Chondrocyte (in vitro differentiated cells): Measurements from ENCODE around the gene COL19A1. TPM values are rescaled to one million over a fixed set of nuclear protein-coding genes. Genes with fewer than 3 reads are reported as not detected.

ENCODE experiments used
- DNase-seq: peaks from one replicate; pipeline ENCODE4 v3.0.0; 2021; ENCODE audit warnings: mixed read lengths, low spot score
- H3K27ac Mint-ChIP-seq: one replicate; pipeline ENCODE4 v1.8.0; 2021; ENCODE audit warnings: mild to moderate bottlenecking, moderate library complexity, mixed read lengths; ENCODE audit not compliant: unreplicated experiment
- H3K27me3 Mint-ChIP-seq: 2 replicates; pipeline ENCODE4 v1.8.0; 2021; ENCODE audit warnings: low read depth, mixed read lengths
- H3K36me3 Mint-ChIP-seq: 2 replicates; pipeline ENCODE4 v1.8.0; 2021; ENCODE audit warnings: low read depth, mixed read lengths
- H3K4me1 Mint-ChIP-seq: 2 replicates; pipeline ENCODE4 v1.8.0; 2021; ENCODE audit warnings: low read depth, mild to moderate bottlenecking, mixed read lengths
- H3K4me3 Mint-ChIP-seq: one replicate; pipeline ENCODE4 v1.8.0; 2021; ENCODE audit warnings: mild to moderate bottlenecking, moderate library complexity, mixed read lengths; ENCODE audit not compliant: unreplicated experiment
- H3K9me3 Mint-ChIP-seq: 2 replicates; pipeline ENCODE4 v1.8.0; 2021; ENCODE audit warnings: low read depth, mixed read lengths
- total RNA-seq: library from RNA; stranded (reverse); gene quantifications from 3 replicates; pipeline ENCODE4 v1.2.1, GENCODE V29; 2021
- TF ChIP-seq, protein P1 (sequence below): fragments of 200-600 bp; sonication (generic); IDR thresholded peaks from 2 replicates; pipeline ENCODE4 v1.5.0; 2021; ENCODE audit warnings: antibody characterized with exemption, mild to moderate bottlenecking, moderate library complexity

Gene COL19A1
- total RNA-seq, 1 donor from 2014 or later = 2.0 TPM

DNA sequence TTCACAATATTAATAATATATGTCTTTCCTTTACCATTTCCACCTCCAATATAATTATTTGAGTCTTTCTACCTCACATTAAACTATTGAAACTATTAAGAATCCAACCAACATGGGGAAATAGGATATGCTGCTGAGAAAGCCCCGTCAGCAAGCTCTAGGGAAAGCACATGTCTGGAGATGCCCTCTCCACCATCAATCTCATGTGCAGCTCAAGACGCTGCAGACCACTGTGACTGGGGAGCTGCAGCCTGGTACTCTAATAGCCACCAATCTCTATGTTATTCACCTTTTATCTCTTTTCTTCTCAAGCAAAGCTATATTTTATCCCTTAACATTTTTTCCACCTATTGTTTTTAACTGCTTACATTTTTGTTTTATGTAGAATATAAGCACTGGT lies 386.2 kb downstream of the COL19A1 start:
- peaks cover 15% of the 10 kb centered on the region for H3K27me3 Mint-ChIP-seq
- no peak overlapping the region for H3K4me3 Mint-ChIP-seq
- H3K36me3 Mint-ChIP-seq = no peaks in the 10 kb centered on the region
- DNase-seq = no peak
- TF ChIP-seq, protein P1, sequence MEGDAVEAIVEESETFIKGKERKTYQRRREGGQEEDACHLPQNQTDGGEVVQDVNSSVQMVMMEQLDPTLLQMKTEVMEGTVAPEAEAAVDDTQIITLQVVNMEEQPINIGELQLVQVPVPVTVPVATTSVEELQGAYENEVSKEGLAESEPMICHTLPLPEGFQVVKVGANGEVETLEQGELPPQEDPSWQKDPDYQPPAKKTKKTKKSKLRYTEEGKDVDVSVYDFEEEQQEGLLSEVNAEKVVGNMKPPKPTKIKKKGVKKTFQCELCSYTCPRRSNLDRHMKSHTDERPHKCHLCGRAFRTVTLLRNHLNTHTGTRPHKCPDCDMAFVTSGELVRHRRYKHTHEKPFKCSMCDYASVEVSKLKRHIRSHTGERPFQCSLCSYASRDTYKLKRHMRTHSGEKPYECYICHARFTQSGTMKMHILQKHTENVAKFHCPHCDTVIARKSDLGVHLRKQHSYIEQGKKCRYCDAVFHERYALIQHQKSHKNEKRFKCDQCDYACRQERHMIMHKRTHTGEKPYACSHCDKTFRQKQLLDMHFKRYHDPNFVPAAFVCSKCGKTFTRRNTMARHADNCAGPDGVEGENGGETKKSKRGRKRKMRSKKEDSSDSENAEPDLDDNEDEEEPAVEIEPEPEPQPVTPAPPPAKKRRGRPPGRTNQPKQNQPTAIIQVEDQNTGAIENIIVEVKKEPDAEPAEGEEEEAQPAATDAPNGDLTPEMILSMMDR = no peak
- no peaks in the 10 kb centered on the region for H3K9me3 Mint-ChIP-seq
- no peaks in the 10 kb centered on the region for H3K4me1 Mint-ChIP-seq
- H3K27ac Mint-ChIP-seq = no peak overlapping the region

DNA sequence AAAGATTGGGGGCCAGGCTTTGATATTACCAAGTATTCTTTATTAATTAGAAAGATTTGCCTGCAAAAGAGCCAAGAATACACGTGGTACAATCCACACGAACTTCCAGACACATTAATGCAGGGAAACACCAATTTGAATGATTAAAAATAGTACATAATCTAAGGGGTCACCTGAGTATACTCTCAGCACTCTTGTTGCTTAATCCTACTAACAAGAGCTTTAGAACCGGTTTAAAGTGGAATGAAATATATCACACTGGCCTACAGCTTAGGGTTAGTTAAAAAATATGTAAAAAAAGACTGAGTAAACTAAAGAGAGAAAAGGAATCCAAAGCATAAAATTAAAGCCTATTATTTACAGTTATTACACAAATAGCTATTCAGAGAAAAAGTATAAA lies 387.6 kb downstream of the COL19A1 start:
- no peaks in the 10 kb centered on the region for H3K36me3 Mint-ChIP-seq
- no peak for DNase-seq
- no peaks in the 10 kb centered on the region for H3K4me1 Mint-ChIP-seq
- no peak overlapping the region for H3K4me3 Mint-ChIP-seq
- no peaks in the 10 kb centered on the region for H3K9me3 Mint-ChIP-seq
- no peak overlapping the region for H3K27ac Mint-ChIP-seq
- TF ChIP-seq, protein P1 = no peak
- peaks cover 16% of the 10 kb centered on the region for H3K27me3 Mint-ChIP-seq

DNA sequence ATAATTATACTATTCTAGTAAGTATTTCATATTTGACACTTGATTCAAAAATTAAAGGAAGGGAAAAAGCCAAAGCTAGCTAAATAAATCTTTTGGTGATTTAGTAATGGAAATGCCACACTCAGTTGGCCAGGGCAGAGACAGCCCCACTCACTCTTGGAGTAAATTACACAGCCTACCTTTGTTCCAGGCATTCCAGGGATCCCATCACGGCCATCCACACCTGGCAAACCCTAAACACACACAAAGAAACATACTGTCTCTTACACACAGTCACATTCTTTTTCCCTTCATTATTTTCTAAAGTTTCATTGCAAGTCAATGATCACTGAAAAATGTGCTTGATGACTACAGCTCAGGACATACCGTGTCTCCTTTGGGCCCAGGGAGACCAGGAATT lies 388.4 kb downstream of the COL19A1 start:
- H3K36me3 Mint-ChIP-seq = no peaks in the 10 kb centered on the region
- H3K4me3 Mint-ChIP-seq = no peak overlapping the region
- H3K4me1 Mint-ChIP-seq = no peaks in the 10 kb centered on the region
- TF ChIP-seq, protein P1 = no peak
- no peaks in the 10 kb centered on the region for H3K9me3 Mint-ChIP-seq
- no peak overlapping the region for H3K27ac Mint-ChIP-seq
- no peak for DNase-seq
- peaks cover 18% of the 10 kb centered on the region for H3K27me3 Mint-ChIP-seq

DNA sequence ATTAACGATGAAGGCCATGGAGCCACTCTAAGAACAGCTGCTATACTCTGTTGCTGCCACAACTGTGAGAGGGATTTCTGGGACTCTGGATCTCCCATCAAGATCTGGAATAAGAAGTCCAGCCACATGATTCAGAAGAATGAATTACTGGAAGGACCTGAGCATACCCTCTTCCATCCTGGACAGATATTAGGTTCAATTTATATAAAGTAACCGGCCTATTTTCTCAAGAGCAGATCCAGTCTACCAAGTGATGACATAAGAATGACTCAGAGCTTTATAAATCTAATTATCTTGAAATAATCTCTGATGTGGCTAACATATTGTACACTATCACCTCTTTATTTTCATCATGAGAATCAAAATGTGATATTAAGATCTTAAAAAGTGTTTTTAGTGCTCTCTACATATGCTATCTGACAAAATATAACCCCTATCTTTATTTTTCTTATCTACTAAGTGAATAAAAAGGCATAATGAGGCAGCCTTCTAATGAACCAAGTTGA lies 391.5 kb downstream of the COL19A1 start:
- no peak overlapping the region for H3K27ac Mint-ChIP-seq
- no peaks in the 10 kb centered on the region for H3K36me3 Mint-ChIP-seq
- H3K9me3 Mint-ChIP-seq = no peaks in the 10 kb centered on the region
- no peaks in the 10 kb centered on the region for H3K4me1 Mint-ChIP-seq
- TF ChIP-seq, protein P1 = no peak
- no peak overlapping the region for H3K4me3 Mint-ChIP-seq
- no peak for DNase-seq
- peaks cover 25% of the 10 kb centered on the region for H3K27me3 Mint-ChIP-seq

DNA sequence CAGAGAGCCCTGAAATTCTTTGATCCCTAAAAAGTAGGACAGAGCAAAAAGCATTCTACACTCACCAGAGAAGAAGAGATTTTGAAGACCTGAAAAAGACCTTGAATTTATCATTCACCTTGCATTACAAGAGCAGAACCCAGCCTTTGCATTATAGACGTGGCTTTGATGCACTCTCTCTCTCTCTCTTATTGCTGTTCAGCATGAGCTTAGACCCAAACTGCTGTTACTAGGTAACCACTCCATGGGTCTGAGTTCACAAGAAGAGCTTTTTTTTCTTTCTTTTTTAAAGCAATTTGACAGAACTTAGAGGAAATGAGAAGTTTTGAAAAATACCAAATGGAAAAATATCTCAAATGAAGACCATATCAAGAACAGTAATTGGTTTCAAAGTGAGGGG lies 392.1 kb downstream of the COL19A1 start:
- H3K27me3 Mint-ChIP-seq = peaks cover 24% of the 10 kb centered on the region
- H3K27ac Mint-ChIP-seq = no peak overlapping the region
- H3K4me1 Mint-ChIP-seq = no peaks in the 10 kb centered on the region
- H3K4me3 Mint-ChIP-seq = no peak overlapping the region
- no peak for DNase-seq
- TF ChIP-seq, protein P1 = no peak
- H3K36me3 Mint-ChIP-seq = no peaks in the 10 kb centered on the region
- no peaks in the 10 kb centered on the region for H3K9me3 Mint-ChIP-seq

Other genes with a start within 250 kb of the COL19A1 start
- gene LMBRD1, start 69.5 kb upstream of the COL19A1 start, total RNA-seq = 28.7 to 36.1 TPM (median 28.8 TPM) in 3 replicates